GM18868 (cell line): ENCODE data around the gene MMP17.

ENCODE experiments used
- ATAC-seq: cut with Tn5 transposase; IDR thresholded peaks from one replicate; pipeline ENCODE4 v1.9.1; 2021; ENCODE audit warnings: mild to moderate bottlenecking, moderate library complexity; ENCODE audit not compliant: unreplicated experiment

MMP17 gene

GRCh38 chr12:131847456-131847855, 19.3 kb downstream of the MMP17 start:
- ATAC-seq: no peak

- ATAC-seq: no peak
Measured at GRCh38 chr12:131848753-131849152, 20.6 kb downstream of the MMP17 start.

- no peak for ATAC-seq
Measured at GRCh38 chr12:131849700-131850553, 21.7 kb downstream of the MMP17 start.

- no peak for ATAC-seq
Measured at GRCh38 chr12:131850856-131851559, 22.8 kb downstream of the MMP17 start.

GRCh38 chr12:131851741-131852550, 23.8 kb downstream of the MMP17 start:
- no peak for ATAC-seq

GRCh38 chr12:131852551-131853299, 24.5 kb downstream of the MMP17 start:
- no peak for ATAC-seq

GRCh38 chr12:131853832-131854797, 25.9 kb downstream of the MMP17 start:
- ATAC-seq: no peak

- ATAC-seq: no peak
Measured at GRCh38 chr12:131854861-131855476, 26.8 kb downstream of the MMP17 start.

- no peak for ATAC-seq
Measured at GRCh38 chr12:131855521-131856142, 27.4 kb downstream of the MMP17 start.

- ATAC-seq: no peak
Measured at GRCh38 chr12:131856366-131857097, 28.3 kb downstream of the MMP17 start.

- no peak for ATAC-seq
Measured at GRCh38 chr12:131857908-131858850, 30.0 kb downstream of the MMP17 start.

GRCh38 chr12:131860472-131861260, 32.5 kb downstream of the MMP17 start:
- ATAC-seq: no peak

GRCh38 chr12:131861261-131862083, 33.3 kb downstream of the MMP17 start:
- ATAC-seq: no peak

- no peak for ATAC-seq
Measured at GRCh38 chr12:131862084-131862441, 33.9 kb downstream of the MMP17 start.

- no peak for ATAC-seq
Measured at GRCh38 chr12:131862600-131862993, 34.4 kb downstream of the MMP17 start.
